Sigmoid colon (tissue), 7 donors: ENCODE results near the gene CYGB. TPM values are rescaled to one million over a fixed set of nuclear protein-coding genes. Genes with fewer than 3 reads are reported as not detected.
"Not testable (repeated sequence)": the region's sequence is repeated elsewhere in the genome, so short reads cannot be mapped to it uniquely, and the experiment has no call there.

Experiments
- DNase-seq: peaks from one replicate; pipeline ENCODE4 v3.0.0-alpha.2; 2019
- H3K27ac ChIP-seq, 4 donors: fragments of 200-600 bp; sonication (generic); one replicate each; pipeline ENCODE4 v1.5.1; 2016 to 2019; ENCODE audit warnings: mild to moderate bottlenecking in 1 of 4
- H3K27me3 ChIP-seq, 3 donors: fragments of 200-600 bp; sonication (generic); one replicate each; pipeline ENCODE4 v1.5.1; 2019; ENCODE audit warnings: mild to moderate bottlenecking in 1 of 3
- H3K36me3 ChIP-seq, 4 donors: fragments of 200-600 bp; sonication (generic); one replicate each; pipeline ENCODE4 v1.5.1; 2016 to 2019
- H3K4me1 ChIP-seq, 4 donors: fragments of 200-600 bp; sonication (generic); one replicate each; pipeline ENCODE4 v1.5.1; 2017 to 2019
- H3K4me3 ChIP-seq, 4 donors: fragments of 200-600 bp; sonication (generic); one replicate each; pipeline ENCODE4 v1.5.1; 2017 to 2019; ENCODE audit warnings: mild to moderate bottlenecking in 2 of 4, moderate library complexity in 1 of 4
- H3K9me3 ChIP-seq, 4 donors: fragments of 200-600 bp in 3 of 4; sonication (generic) in 3 of 4; one replicate each; pipeline versions ENCODE4 v1.5.1 to v1.6.1; 2013 to 2019
- EP300 ChIP-seq, 4 donors: sonication (generic); formaldehyde crosslinking; IDR thresholded peaks; one replicate each; pipeline ENCODE4 v1.6.1; 2017; ENCODE audit warnings: antibody characterized with exemption in 4 of 4
- POLR2A ChIP-seq, 2 donors: fragments of 450-650 bp; IDR thresholded peaks; one replicate each; pipeline ENCODE4 v1.6.1; 2016; ENCODE audit warnings: antibody characterized with exemption in 2 of 2, mild to moderate bottlenecking in 2 of 2, moderate library complexity in 2 of 2
- POLR2AphosphoS5 ChIP-seq, 4 donors: sonication (generic); formaldehyde crosslinking; IDR thresholded peaks; one replicate each; pipeline ENCODE4 v1.6.1; 2017; ENCODE audit warnings: antibody characterized with exemption in 4 of 4
- WGBS, 2 donors: extraction: QIAGEN DNeasy Blood & Tissue Kit; methylation state at CpG; one replicate each; pipeline ENCODE4 v1.1.7; 2013; 5-methylcytosine and 5-hydroxymethylcytosine counted together
- intact Hi-C: fragments of 100-400 bp; cut with DNase I; formaldehyde crosslinking; loops from one replicate; pipeline ENCODE4 v1.15.1; 2023
- polyA plus RNA-seq, 3 donors: library from polyadenylated mRNA; stranded (reverse); fragments of 200-250 nt; gene quantifications; one replicate each; pipeline ENCODE4 v1.2.3, GENCODE V29; 2013
- total RNA-seq, 4 donors: library from RNA; depleted of rRNA; stranded (reverse); fragments of >200 nt; gene quantifications; one replicate each; pipeline ENCODE4 v1.1.0, GENCODE V29; 2016
- TF ChIP-seq, protein P1 (sequence below), 4 experiments: fragments of 450-650 bp in 3 of 4; fragments of 200-600 bp in 1 of 4; IDR thresholded peaks; one replicate each; pipeline ENCODE4 v1.5.1; 2016 to 2019; ENCODE audit warnings: antibody characterized with exemption in 4 of 4, mild to moderate bottlenecking in 3 of 4, moderate library complexity in 2 of 4
- donor health status: healthy with polysubstance abuse.
- donor health status: Bipolar disorder and iron deficiency.
- donor health status: healthy.

Gene CYGB
- total and polyA plus RNA-seq, 7 donors = 9.7 to 33.4 (median 19.0) TPM

DNA sequence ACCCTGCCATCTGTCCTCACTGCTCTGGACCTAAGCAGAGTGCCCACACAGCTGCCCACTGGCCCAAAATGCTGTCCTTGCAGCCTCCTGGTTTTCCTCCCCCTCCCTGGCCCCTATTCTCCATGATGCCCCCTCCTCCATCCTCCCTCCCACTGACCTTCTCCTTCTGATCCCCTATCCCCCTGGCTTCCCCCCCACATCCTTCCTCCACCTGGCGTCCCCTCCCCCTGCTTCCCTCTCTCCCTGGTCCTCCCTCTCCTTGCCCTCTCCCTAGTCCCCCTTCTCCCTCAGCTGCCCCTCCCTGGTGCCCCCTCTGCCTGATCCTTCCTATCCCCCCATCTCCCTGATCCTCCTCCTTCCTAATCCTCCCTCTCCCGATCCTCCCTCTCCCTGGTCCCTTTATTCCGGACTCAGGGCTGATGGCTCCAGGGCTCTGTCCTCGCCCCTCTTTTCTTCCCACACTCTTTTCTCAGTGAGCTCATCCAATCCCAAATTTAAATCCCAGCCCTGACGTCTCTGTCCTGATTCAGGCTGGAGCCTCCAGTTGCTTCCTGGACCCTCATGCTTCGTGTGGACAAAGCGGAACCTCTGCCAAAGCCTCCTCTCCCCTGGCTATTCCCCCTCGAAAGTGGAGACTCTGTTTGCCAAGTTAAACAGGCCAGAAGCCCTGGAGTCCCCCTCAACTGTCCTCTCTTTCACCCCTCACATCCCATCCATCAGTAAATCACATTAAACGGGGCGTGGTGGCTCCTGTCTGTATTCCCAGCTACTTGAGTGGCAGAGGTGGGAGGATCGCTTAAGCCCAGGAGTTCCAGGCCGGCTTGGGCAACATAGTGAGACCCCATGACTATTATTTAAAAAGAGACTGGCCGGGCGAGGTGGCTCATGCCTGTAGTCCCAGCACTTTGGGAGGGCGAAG is 18.2 kb downstream of the CYGB start:
- Histone ChIP-seq H3K36me3 (no peaks in the 10 kb centered on the region), H3K27ac (no peak overlapping the region), H3K9me3 (no peaks in the 10 kb centered on the region), H3K27me3 (peaks cover 0 to 14% (median 6%) of the 10 kb centered on the region in 3 donors), H3K4me1 (peaks cover 0 to 22% (median 9%) of the 10 kb centered on the region in 4 donors), H3K4me3 (no peak overlapping the region)
- WGBS, 2 donors = 73 to 79% methylated on average over 15 of the region's 15 CpGs
- intact Hi-C loops = no loop called here
- no peak for DNase-seq
- no peak for TF ChIP-seq POLR2AphosphoS5 (IDR thresholded peaks at IDR 0.05)
- TF ChIP-seq EP300 (IDR thresholded peaks at IDR 0.05) = no peak
- TF ChIP-seq POLR2A (IDR thresholded peaks at IDR 0.05) = no peak
- TF ChIP-seq, protein P1, sequence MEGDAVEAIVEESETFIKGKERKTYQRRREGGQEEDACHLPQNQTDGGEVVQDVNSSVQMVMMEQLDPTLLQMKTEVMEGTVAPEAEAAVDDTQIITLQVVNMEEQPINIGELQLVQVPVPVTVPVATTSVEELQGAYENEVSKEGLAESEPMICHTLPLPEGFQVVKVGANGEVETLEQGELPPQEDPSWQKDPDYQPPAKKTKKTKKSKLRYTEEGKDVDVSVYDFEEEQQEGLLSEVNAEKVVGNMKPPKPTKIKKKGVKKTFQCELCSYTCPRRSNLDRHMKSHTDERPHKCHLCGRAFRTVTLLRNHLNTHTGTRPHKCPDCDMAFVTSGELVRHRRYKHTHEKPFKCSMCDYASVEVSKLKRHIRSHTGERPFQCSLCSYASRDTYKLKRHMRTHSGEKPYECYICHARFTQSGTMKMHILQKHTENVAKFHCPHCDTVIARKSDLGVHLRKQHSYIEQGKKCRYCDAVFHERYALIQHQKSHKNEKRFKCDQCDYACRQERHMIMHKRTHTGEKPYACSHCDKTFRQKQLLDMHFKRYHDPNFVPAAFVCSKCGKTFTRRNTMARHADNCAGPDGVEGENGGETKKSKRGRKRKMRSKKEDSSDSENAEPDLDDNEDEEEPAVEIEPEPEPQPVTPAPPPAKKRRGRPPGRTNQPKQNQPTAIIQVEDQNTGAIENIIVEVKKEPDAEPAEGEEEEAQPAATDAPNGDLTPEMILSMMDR (IDR thresholded peaks at IDR 0.05) = no peak

DNA sequence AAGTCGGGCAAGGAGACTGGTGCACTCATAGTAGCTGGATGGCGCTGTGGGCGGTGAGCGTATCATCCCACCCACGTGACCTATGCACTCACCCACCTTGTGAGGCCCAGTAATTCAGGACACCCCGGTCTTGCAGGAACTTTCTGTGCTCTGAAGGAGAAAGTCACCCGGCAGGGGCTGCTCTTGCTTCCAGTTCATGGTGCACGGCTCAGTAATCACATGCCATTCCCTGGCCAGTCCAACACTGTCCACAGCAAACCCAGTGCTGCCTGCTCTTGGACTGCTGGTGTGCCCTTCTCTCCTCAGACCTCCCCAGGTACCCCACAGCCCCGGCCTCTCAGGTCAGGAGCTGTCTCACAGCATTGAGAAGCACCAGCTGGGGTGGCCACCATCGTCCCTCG is 19.9 kb downstream of the CYGB start:
- 81 to 88% methylated on average over 11 of the region's 11 CpGs for WGBS, 2 donors
- intact Hi-C loops = no loop called here

DNA sequence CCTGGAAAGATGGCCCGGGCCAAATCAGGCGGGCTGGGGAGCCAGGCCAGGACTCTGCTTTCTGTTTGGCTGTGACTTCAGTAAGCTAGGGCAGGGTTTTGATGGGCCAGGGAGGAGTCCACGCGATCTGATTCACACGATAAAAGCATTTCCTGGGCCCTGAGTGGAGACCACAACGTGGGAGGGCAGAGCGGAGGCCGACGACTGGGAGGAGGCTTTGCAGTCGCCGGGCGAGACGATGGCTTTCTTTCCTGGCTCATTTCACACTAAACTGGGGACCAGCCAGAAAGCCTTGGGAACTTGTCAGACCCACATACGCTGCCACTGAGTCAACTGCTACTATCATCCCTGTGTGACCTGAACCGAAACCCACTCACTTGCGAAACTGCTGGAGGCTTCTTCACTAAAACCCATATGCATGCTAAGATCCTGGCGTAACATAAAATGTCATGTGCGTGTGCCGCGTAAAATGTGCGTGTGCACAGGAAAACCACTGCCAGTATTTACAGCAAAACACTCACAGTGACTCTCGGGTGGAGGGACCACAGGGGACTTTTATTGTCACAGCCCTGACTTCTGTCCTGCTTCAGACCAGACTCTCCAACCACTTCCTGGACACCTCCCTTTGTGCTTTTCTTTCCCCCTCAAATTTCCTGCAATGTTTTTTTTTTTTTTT is 22.1 kb downstream of the CYGB start:
- no peaks in the 10 kb centered on the region for H3K27me3 ChIP-seq
- intact Hi-C loops = no loop called here
- TF ChIP-seq POLR2AphosphoS5 (IDR thresholded peaks at IDR 0.05) = peak; percentile 43 to 74 (median 50)
- peak in 2 of 4 donors; percentile 42 to 79 for TF ChIP-seq EP300 (IDR thresholded peaks at IDR 0.05)
- no peak for TF ChIP-seq POLR2A (IDR thresholded peaks at IDR 0.05)
- peak overlapping the region; percentile 56 to 75 (median 69) for H3K27ac ChIP-seq
- whole genome bisulfite sequencing, 2 donors = 31 to 66% methylated on average over 22 of the region's 22 CpGs
- no peaks in the 10 kb centered on the region for H3K36me3 ChIP-seq
- H3K9me3 ChIP-seq = no peaks in the 10 kb centered on the region
- H3K4me1 ChIP-seq = peaks cover 0 to 19% (median 3%) of the 10 kb centered on the region in 4 donors
- peak; percentile 93 for DNase-seq
- peak overlapping the region in 3 of 4 donors; percentile 17 to 36 (median 20) for H3K4me3 ChIP-seq

More for the DNA sequence above, 19.9 kb downstream of the CYGB start:
- H3K4me3 ChIP-seq = no peak overlapping the region
- TF ChIP-seq POLR2A (IDR thresholded peaks at IDR 0.05) = no peak
- no peak for TF ChIP-seq EP300 (IDR thresholded peaks at IDR 0.05)
- TF ChIP-seq, protein P1 (IDR thresholded peaks at IDR 0.05) = no peak
- TF ChIP-seq POLR2AphosphoS5 (IDR thresholded peaks at IDR 0.05) = no peak
- no peaks in the 10 kb centered on the region for H3K36me3 ChIP-seq
- H3K27me3 ChIP-seq = peaks cover 0 to 4% (median 0%) of the 10 kb centered on the region in 3 donors
- DNase-seq = no peak
- no peaks in the 10 kb centered on the region for H3K9me3 ChIP-seq
- peaks cover 0 to 13% (median 3%) of the 10 kb centered on the region in 4 donors for H3K4me1 ChIP-seq
- H3K27ac ChIP-seq = no peak overlapping the region

DNA sequence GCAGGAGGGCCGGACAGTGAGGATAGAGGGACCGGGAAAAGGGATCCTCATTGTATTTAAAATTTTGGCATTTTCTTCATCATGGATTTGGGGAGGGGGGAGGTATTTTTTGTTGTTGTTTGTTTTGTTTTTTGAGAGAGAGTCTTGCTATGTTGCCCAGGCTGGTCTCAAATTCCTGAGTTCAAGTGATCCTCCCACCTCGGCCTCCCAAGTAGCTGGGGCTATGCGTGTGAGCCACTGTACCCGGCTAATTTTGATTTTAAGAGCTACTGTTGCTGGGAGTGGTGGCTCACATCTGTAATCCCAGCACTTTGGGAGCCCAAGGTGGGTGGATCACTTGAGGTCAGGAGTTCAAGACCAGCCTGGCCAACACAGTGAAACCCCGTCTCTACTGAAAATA is 23.2 kb downstream of the CYGB start:
- WGBS, 2 donors = 95 to 98% methylated on average over 6 of the region's 6 CpGs
- H3K27me3 ChIP-seq, H3K4me3 ChIP-seq, H3K36me3 ChIP-seq, H3K9me3 ChIP-seq, DNase-seq, intact Hi-C loops: not testable (repeated sequence)
- peak overlapping the region in 1 of 4 donors; percentile 69 for H3K27ac ChIP-seq
- H3K4me1 ChIP-seq = peaks cover 0 to 19% (median 3%) of the 10 kb centered on the region in 4 donors

DNA sequence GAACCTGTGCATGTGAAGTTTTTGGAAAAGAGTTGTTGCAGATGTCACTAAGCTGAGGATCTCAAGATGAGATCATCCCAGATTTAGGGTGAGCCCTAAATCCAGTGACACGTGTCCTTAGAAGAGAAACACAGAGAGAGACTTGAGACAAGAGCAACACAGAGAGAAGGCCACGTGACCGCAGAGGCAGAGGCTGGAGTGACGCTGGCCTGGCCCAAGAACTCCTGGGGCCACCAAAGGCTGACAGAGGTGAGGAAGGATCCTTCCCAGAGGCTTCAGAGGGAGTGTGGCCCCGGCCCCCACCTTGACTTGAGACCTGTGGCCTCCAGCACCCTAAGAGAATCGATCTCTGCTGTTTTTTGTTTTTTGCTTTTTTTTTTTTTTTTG is 24.2 kb downstream of the CYGB start:
- Histone ChIP-seq H3K4me1 (peaks cover 0 to 19% (median 3%) of the 10 kb centered on the region in 4 donors), H3K4me3 (no peak overlapping the region), H3K9me3 (no peaks in the 10 kb centered on the region), H3K36me3 (no peaks in the 10 kb centered on the region), H3K27ac (no peak overlapping the region), H3K27me3 (no peaks in the 10 kb centered on the region)
- TF ChIP-seq POLR2A (IDR thresholded peaks at IDR 0.05) (no peak), EP300 (IDR thresholded peaks at IDR 0.05) (no peak)
- TF ChIP-seq, protein P1 (IDR thresholded peaks at IDR 0.05) = no peak
- no peak for DNase-seq
- WGBS, 2 donors = 66 to 69% methylated on average over 6 of the region's 6 CpGs
- intact Hi-C loops = no loop called here
